B cell (primary cell): ENCODE results near the gene MEAK7. TPM values are rescaled to one million over a fixed set of nuclear protein-coding genes. Genes with fewer than 3 reads are reported as not detected.
A peak's percentile ranks its signal among the peaks of the same experiment; 100 is the strongest.

Experiments used
- ATAC-seq: fragments of 200-7000 bp; cut with Tn5 transposase; one replicate; pipeline ENCODE4 v1.10.0; 2021; ENCODE audit warnings: low read depth, mild to moderate bottlenecking, moderate number of reproducible peaks, moderate library complexity
- CTCF ChIA-PET: fragments of 350-600 bp; sonication (Branson Sonifier 250); formaldehyde crosslinking; loops from one replicate; lab custom pipeline; 2021; ENCODE audit warnings: antibody characterized with exemption, inconsistent platforms; lab: Charles Lee
- POLR2A ChIA-PET: fragments of 350-600 bp; sonication (Branson Sonifier 250); formaldehyde crosslinking; loops from one replicate; lab custom pipeline; 2021; ENCODE audit warnings: antibody characterized with exemption; lab: Charles Lee
- DNase-seq: peaks from one replicate; pipeline ENCODE4 v3.0.0; 2013
- H2AFZ ChIP-seq: 2 replicates; pipeline ENCODE4 v1.6.1; 2012; ENCODE audit warnings: mild to moderate bottlenecking, low read depth, low read length; ENCODE audit not compliant: insufficient read depth, poor library complexity, severe bottlenecking
- H3K27ac ChIP-seq, 2 donors: 1 replicate in 1 of 2; 2 replicates in 1 of 2; pipeline ENCODE4 v1.5.1; 2012 to 2013; ENCODE audit warnings: low read length in 2 of 2, mild to moderate bottlenecking in 2 of 2, moderate library complexity in 1 of 2
- H3K27me3 ChIP-seq, 4 experiments: fragments of 200-600 bp in 1 of 4; sonication (generic) in 1 of 4; replicated peaks in 1 of 4; 1 replicate in 2 of 4; 2 replicates in 2 of 4; pipeline versions ENCODE4 v1.6.1 to v1.7.0; 2013 to 2016; ENCODE audit warnings: low read length in 3 of 4, mild to moderate bottlenecking in 2 of 4, mixed read lengths in 1 of 4, moderate library complexity in 1 of 4; ENCODE audit not compliant: insufficient read depth in 4 of 4, control insufficient read depth in 3 of 4; ENCODE audit errors: control extremely low read depth in 1 of 4
- H3K36me3 ChIP-seq, 2 experiments: replicated peaks in 1 of 2; 1 replicate in 1 of 2; 2 replicates in 1 of 2; pipeline versions ENCODE4 v1.6.1 to v1.7.1; 2013; ENCODE audit warnings: low read length in 1 of 2; ENCODE audit not compliant: insufficient read depth in 2 of 2, control insufficient read depth in 1 of 2; ENCODE audit errors: control extremely low read depth in 1 of 2, extremely low read depth in 1 of 2
- H3K4me1 ChIP-seq, 2 donors: fragments of 200-600 bp in 1 of 2; sonication (generic) in 1 of 2; 1 replicate in 1 of 2; 2 replicates in 1 of 2; pipeline versions ENCODE4 v1.5.1 to v1.6.1; 2013 to 2017; ENCODE audit warnings: low read length in 2 of 2; ENCODE audit not compliant: control insufficient read depth in 2 of 2, insufficient read depth in 2 of 2
- H3K4me2 ChIP-seq: replicated peaks from 2 replicates; pipeline ENCODE3; 2012; ENCODE audit warnings: mild to moderate bottlenecking, low read depth, low read length; ENCODE audit not compliant: poor library complexity, severe bottlenecking
- H3K4me3 ChIP-seq, 5 experiments: fragments of 200-600 bp in 1 of 5; sonication (generic) in 1 of 5; 1 replicate in 3 of 5; 2 replicates in 2 of 5; pipeline versions ENCODE4 v1.5.1 to v1.7.0; 2011 to 2016; ENCODE audit warnings: low read length in 4 of 5, mild to moderate bottlenecking in 4 of 5, low read depth in 2 of 5, control low read depth in 1 of 5, moderate library complexity in 1 of 5; ENCODE audit not compliant: insufficient read depth in 1 of 5; ENCODE audit errors: control extremely low read depth in 1 of 5, extremely low read depth in 1 of 5
- H3K79me2 ChIP-seq: fragments of 200-600 bp; sonication (generic); one replicate; pipeline ENCODE4 v1.6.0; 2016; ENCODE audit warnings: low read length; ENCODE audit not compliant: control insufficient read depth, insufficient read depth
- H3K9ac ChIP-seq: fragments of 200-600 bp; sonication (generic); 2 replicates; pipeline ENCODE4 v1.6.1; 2017; ENCODE audit warnings: mild to moderate bottlenecking, low read length, moderate library complexity
- H3K9me3 ChIP-seq, 3 donors: one replicate each; pipeline versions ENCODE4 v1.6.1 to v1.7.1; 2013; ENCODE audit warnings: low read length in 2 of 3; ENCODE audit not compliant: control insufficient read depth in 2 of 3, insufficient read depth in 1 of 3; ENCODE audit errors: control extremely low read depth in 1 of 3
- H4K20me1 ChIP-seq: 2 replicates; pipeline ENCODE4 v1.6.0; 2012; ENCODE audit warnings: mild to moderate bottlenecking, low read length; ENCODE audit not compliant: insufficient read depth, control insufficient read depth, poor library complexity, severe bottlenecking
- H3K27ac Mint-ChIP-seq: one replicate; pipeline ENCODE4 v1.8.0; 2021; ENCODE audit warnings: mixed read lengths
- H3K27me3 Mint-ChIP-seq: one replicate; pipeline ENCODE4 v1.8.0; 2021; ENCODE audit warnings: mixed read lengths
- H3K4me1 Mint-ChIP-seq: one replicate; pipeline ENCODE4 v1.8.0; 2021; ENCODE audit warnings: mixed read lengths
- H3K4me3 Mint-ChIP-seq: one replicate; pipeline ENCODE4 v1.8.0; 2021; ENCODE audit warnings: mixed read lengths
- H3K9me3 Mint-ChIP-seq: one replicate; pipeline ENCODE4 v1.8.0; 2022; ENCODE audit warnings: mixed read lengths; ENCODE audit not compliant: insufficient read depth
- CTCF ChIP-seq: fragments of 200-600 bp; IDR thresholded peaks from one replicate; pipeline ENCODE4 v1.8.0; 2022; ENCODE audit warnings: antibody characterized with exemption, mild to moderate bottlenecking
- EZH2 ChIP-seq: IDR thresholded peaks from 2 replicates; pipeline ENCODE4 v1.6.1; 2012; ENCODE audit warnings: borderline replicate concordance, low read depth, mild to moderate bottlenecking, moderate library complexity, low read length; ENCODE audit not compliant: insufficient read depth, poor library complexity, severe bottlenecking
- WGBS: methylation state at CpG from one replicate; pipeline ENCODE4 v1.1.5; 2013; ENCODE audit warnings: missing lambda C conversion rate; ENCODE audit not compliant: insufficient coverage; 5-methylcytosine and 5-hydroxymethylcytosine counted together
- intact Hi-C: fragments of 100-400 bp; cut with micrococcal nuclease; formaldehyde crosslinking; loops from one replicate; pipeline ENCODE4 v1.10.0; 2022
- polyA plus RNA-seq: library from polyadenylated mRNA; depleted of rRNA; stranded (reverse); fragments of >200 nt; gene quantifications from 2 replicates; pipeline ENCODE4 v1.2.3, GENCODE V29; 2012
- total RNA-seq, 2 donors: library from RNA; stranded (reverse); fragments of 120-200 nt in 1 of 2; gene quantifications; 1 replicate in 1 of 2; 2 replicates in 1 of 2; pipeline versions ENCODE4 v1.2.3 to v1.2.4, GENCODE V29; 2013 to 2022

MEAK7 gene
- total and polyA plus RNA-seq, 2 donors (not counting 1 experiment from before 2014, with no cell fraction given), result 3.9 to 19.3 TPM

DNA sequence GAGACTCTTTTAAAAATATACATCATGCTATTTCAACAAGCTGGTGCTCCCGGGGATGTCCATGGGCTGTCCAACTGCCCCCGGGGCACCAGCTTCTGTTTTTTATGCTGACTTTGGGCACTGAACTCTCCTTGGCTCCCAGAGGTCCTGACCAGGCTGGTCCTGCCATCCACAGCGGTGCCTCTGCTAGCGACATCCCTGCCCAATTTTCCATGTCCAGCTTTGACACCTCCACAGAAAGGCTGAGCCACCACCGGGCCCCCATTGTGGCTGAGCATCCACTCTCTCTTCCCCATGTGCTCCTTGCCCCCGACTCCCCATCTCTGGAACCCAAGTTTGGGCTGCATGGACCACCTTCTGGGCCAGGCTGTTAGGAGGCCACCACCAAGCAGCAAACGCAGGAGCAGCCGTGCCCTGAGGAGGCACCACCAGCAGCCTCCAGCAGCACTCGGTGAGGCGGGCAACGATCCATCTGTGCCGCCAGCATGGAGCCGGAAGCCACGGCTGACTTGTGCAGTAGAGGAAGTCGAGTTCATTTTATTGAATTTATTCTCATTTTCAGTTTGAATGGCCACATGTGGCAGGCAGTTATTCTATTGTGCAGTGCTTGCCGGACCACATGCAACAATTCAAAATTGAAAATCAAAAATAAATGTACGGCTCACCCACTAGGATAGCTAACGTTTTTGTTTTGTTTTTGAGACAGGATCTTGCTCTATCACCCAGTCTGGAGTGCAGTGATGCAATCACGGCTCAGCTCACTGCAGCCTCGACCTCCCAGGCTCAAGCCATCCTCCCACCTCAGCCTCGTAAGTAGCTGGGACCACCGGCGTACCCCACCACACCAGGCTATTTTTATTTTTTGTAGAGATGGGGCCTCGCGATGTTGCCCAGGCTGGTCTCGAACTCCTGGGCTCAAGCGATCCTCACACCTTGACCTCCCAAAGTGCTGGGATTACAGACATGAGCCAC lies 2.8 kb upstream of the MEAK7 start:
- peak overlapping the region in 3 of 5 experiments; percentile 23 to 38 (median 30) for H3K4me3 ChIP-seq
- no peaks in the 10 kb centered on the region for H4K20me1 ChIP-seq
- ChIA-PET POLR2A (interaction anchor here (1.0 kb wide), 1 partner anchor 111 kb away, joined by 5 read pairs; the partner anchor contains the start of gene COTL1), CTCF (interaction anchor here (0.8 to 12.9 kb wide), 30 partner anchors 10 to 551 kb away, joined by 3 to 518 read pairs (median 6); partner anchors contain the start of gene COTL1)
- H3K4me3 Mint-ChIP-seq, result peak overlapping the region; percentile 89
- peak; percentile 60 for DNase-seq
- H3K4me2 ChIP-seq, result peak overlapping the region; percentile 96
- peak overlapping the region; percentile 88 for H3K27ac Mint-ChIP-seq
- peaks cover 0 to 4% (median 0%) of the 10 kb centered on the region in 3 donors for H3K9me3 ChIP-seq
- intact Hi-C loops, result loop anchor here (10.0 kb wide), 2 partner anchors 322 to 422 kb away; partner anchors contain the start of gene TAF1C
- H3K9ac ChIP-seq, result peak overlapping the region; percentile 5
- H3K9me3 Mint-ChIP-seq, result no peaks in the 10 kb centered on the region
- H2AFZ ChIP-seq, result peak overlapping the region; percentile 27
- peaks cover 0 to 3% (median 0%) of the 10 kb centered on the region in 4 experiments for H3K27me3 ChIP-seq
- no peaks in the 10 kb centered on the region for H3K36me3 ChIP-seq
- 52% methylated on average over 18 of the region's 27 CpGs for WGBS
- H3K4me1 ChIP-seq, result peaks cover 41 to 54% of the 10 kb centered on the region in 2 donors
- peak overlapping the region; percentile 30 to 34 for H3K27ac ChIP-seq
- H3K27me3 Mint-ChIP-seq, result no peaks in the 10 kb centered on the region
- TF ChIP-seq CTCF, result no peak
- no peak for TF ChIP-seq EZH2
- H3K4me1 Mint-ChIP-seq, result peaks cover 57% of the 10 kb centered on the region
- no peak for ATAC-seq
- H3K79me2 ChIP-seq, result peaks cover 21% of the 10 kb centered on the region
